Ishikawa (cell line): ENCODE data around the gene PLXDC2.

Experiments used
- CEBPB ChIP-seq: IDR thresholded peaks from 2 replicates; pipeline ENCODE4 v1.6.1; 2012
- EP300 ChIP-seq: IDR thresholded peaks from 2 replicates; pipeline ENCODE4 v1.6.1; 2012; ENCODE audit warnings: borderline replicate concordance
- FOXM1 ChIP-seq: IDR thresholded peaks from 2 replicates; pipeline ENCODE4 v1.6.1; 2012; ENCODE audit warnings: low read depth, borderline replicate concordance
- TAF1 ChIP-seq: IDR thresholded peaks from 2 replicates; pipeline ENCODE4 v1.6.1; 2012; ENCODE audit warnings: low read depth, mild to moderate bottlenecking
- TF ChIP-seq, protein P1 (sequence below): IDR thresholded peaks from 2 replicates; pipeline ENCODE4 v1.6.1; 2012

DNA sequence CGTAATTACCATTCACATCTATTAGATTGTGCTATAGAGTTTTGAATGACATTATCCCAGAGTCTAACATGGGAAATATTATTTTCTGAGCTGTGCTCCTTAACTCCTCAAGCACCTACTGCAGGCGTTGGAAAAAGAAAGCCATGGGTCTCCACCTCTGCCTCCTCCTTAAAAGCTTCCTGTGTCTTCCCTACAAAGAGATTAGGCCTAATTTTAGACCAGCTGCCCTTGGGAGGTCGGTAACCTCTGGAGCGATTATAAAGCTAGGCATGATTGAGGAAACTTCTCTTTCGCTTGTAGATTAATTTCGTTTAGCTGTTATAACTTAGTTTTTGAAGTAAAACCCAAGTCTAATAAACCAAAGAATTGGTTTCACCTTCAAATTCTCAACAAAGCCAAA lies 75.2 kb downstream of the PLXDC2 start:
- TF ChIP-seq CEBPB = no peak
- TF ChIP-seq FOXM1 = no peak
- TF ChIP-seq, protein P1, sequence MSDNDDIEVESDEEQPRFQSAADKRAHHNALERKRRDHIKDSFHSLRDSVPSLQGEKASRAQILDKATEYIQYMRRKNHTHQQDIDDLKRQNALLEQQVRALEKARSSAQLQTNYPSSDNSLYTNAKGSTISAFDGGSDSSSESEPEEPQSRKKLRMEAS = no peak
- no peak for TF ChIP-seq EP300
- TF ChIP-seq TAF1 = no peak
